Neural progenitor cell (in vitro differentiated cells): ENCODE data around the gene CTDNEP1.

Experiments used
- EZH2 ChIP-seq: fragments of 200-600 bp; sonication (generic); IDR thresholded peaks from 2 replicates; pipeline ENCODE4 v1.6.1; 2017; ENCODE audit warnings: antibody characterized with exemption, mild to moderate bottlenecking, moderate library complexity
- EZH2phosphoT487 ChIP-seq: fragments of 200-600 bp; sonication (generic); IDR thresholded peaks from 2 replicates; pipeline ENCODE4 v1.6.1; 2017; ENCODE audit warnings: antibody characterized with exemption
- TF ChIP-seq, protein P1 (sequence below): fragments of 200-600 bp; sonication (generic); IDR thresholded peaks from 2 replicates; pipeline ENCODE4 v1.5.1; 2017; ENCODE audit warnings: antibody characterized with exemption, mild to moderate bottlenecking

DNA sequence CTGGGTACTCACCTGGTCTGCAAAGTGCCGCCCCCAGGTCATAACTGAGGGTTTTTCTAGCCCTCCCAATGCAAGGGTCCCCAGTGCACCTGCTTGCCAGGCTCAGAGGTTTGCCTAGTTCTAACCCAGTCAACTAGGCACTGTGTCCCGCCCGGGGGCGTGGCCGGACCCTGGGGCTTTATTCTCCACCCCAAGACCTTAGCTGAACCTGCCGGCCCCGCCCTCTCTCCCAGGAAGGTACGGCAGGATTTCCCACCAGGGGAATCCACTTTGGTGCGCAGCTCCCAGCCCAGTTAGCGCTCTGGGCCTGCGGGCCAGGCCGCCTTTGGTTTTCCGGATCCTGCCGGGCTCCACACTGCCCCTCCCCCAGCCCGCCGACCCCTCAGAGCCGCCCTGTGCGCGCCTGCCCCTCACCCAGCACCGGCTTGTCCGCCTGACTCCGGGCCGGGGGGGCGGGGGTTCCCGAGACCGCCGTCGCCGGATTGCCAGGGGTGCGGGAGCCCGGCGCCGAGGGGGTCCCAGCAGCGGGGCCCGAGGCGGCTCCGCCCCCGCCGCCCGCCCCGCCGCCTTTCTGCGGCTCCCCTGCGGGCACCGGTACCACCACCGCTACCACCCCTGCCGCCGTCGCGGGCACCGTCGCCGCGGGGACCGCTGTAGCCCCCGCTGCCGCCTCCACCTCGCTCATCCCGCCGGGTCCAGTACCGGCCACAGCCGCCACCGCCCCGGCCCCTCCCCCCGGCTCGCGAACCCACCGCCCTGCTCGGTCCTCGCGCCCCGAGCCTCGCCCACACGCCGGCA lies 42.5 kb upstream of the CTDNEP1 start:
- TF ChIP-seq EZH2 (no peak), EZH2phosphoT487 (no peak)
- TF ChIP-seq, protein P1, sequence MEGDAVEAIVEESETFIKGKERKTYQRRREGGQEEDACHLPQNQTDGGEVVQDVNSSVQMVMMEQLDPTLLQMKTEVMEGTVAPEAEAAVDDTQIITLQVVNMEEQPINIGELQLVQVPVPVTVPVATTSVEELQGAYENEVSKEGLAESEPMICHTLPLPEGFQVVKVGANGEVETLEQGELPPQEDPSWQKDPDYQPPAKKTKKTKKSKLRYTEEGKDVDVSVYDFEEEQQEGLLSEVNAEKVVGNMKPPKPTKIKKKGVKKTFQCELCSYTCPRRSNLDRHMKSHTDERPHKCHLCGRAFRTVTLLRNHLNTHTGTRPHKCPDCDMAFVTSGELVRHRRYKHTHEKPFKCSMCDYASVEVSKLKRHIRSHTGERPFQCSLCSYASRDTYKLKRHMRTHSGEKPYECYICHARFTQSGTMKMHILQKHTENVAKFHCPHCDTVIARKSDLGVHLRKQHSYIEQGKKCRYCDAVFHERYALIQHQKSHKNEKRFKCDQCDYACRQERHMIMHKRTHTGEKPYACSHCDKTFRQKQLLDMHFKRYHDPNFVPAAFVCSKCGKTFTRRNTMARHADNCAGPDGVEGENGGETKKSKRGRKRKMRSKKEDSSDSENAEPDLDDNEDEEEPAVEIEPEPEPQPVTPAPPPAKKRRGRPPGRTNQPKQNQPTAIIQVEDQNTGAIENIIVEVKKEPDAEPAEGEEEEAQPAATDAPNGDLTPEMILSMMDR: no peak
